GM12873 (cell line): ENCODE measurements around the gene PRG2.

Experiments used
- CTCF ChIP-seq: IDR thresholded peaks from 2 replicates; pipeline ENCODE4 v1.5.1; 2012; ENCODE audit warnings: low read depth, mild to moderate bottlenecking, moderate library complexity, low read length, control low read depth; ENCODE audit not compliant: insufficient read depth; ENCODE audit errors: missing control alignments

The PRG2 gene

GRCh38 chr11:57348052-57348451 lies 42.4 kb downstream of the PRG2 start:
- TF ChIP-seq CTCF, result no peak

- no peak for TF ChIP-seq CTCF
These were observed 43.1 kb downstream of the PRG2 start for GRCh38 chr11:57347336-57347735.

- TF ChIP-seq CTCF, result peak; percentile 78
These were observed 44.8 kb downstream of the PRG2 start for GRCh38 chr11:57345555-57346211.

GRCh38 chr11:57344826-57345225 lies 45.6 kb downstream of the PRG2 start:
- TF ChIP-seq CTCF, result peak; percentile 2

- TF ChIP-seq CTCF, result no peak
These were observed 46.6 kb downstream of the PRG2 start for GRCh38 chr11:57343825-57344224.

- no peak for TF ChIP-seq CTCF
These were observed 47.7 kb downstream of the PRG2 start for GRCh38 chr11:57342702-57343101.

GRCh38 chr11:57341250-57341808 lies 49.1 kb downstream of the PRG2 start:
- TF ChIP-seq CTCF, result no peak
